A549 (cell line): ENCODE measurements around the gene RERE.

ENCODE experiments used
- CTCF ChIP-seq: fragments of >200 bp; sonication (Bioruptor Twin); formaldehyde crosslinking; IDR thresholded peaks from 3 replicates; pipeline ENCODE4 v1.5.1; 2016
- POLR2A ChIP-seq: IDR thresholded peaks from 2 replicates; pipeline ENCODE4 v1.6.1; 2012; ENCODE audit warnings: mild to moderate bottlenecking, low read length

DNA sequence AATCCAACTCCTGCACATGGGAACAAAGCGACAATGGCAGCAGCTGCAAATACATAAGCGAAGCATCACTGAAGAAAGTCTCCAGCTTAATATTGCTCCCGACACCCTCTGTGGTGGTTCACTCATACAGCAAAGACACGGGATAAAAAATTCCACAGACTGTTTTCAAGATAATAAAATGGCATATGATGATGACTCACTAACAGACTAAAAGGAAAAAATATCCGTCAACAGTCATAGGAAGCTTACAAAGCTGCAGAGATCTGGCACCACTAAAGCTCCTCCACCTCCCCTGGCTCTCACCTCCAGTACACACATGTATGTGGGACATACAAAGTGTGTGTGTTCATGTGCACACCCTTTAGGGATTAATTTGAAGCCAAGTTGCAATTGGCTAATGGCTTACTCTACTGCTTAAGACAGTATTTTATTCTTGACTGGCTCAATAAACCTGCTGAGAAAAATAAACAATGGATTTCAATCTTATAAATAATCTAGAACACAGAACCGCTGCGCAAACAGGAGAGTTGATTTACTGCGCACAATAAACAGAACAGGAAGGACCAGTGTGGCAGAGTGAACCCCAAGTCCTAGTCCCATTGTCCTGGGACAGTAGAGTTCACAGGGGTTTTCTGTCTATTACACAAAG lies 405.1 kb downstream of the RERE start:
- no peak for TF ChIP-seq POLR2A
- TF ChIP-seq CTCF = no peak
